Stimulated activated CD4-positive, alpha-beta T cell treated with anti-CD3 and anti-CD28 coated beads, Interleukin-15, amount 100 ng/mL, for 24 hours (primary cell): ENCODE measurements around the gene PGA4.
"Not testable (repeated sequence)": the region's sequence is repeated elsewhere in the genome, so short reads cannot be mapped to it uniquely, and the experiment has no call there.

Experiments used
- DNase-seq: peaks from one replicate; pipeline ENCODE4 v3.0.0-alpha.2; 2020

The PGA4 gene

DNA sequence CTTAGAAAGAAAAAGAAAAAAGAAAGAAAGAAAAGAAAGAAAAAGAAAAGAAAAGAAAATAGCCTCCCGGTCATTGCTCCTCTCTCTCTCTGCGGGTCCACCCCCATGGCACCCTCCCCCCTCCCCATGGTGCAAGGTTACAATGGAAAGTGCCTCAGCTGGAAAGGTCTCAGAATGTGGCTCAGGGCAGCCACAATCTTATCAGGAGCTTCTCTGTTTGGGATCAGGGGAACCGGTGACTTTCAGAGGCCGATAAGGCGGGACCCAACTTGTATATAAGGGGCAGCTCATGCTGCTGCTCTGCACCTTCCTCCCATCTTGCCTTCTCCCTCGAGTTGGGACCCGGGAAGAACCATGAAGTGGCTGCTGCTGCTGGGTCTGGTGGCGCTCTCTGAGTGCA, at the start of gene PGA4:
TSS of gene PGA4 (plus strand) at position 301 of the 400 bp plus-strand sequence. CDS start at position 355, 54 bp downstream.
- not testable (repeated sequence) for DNase-seq

DNA sequence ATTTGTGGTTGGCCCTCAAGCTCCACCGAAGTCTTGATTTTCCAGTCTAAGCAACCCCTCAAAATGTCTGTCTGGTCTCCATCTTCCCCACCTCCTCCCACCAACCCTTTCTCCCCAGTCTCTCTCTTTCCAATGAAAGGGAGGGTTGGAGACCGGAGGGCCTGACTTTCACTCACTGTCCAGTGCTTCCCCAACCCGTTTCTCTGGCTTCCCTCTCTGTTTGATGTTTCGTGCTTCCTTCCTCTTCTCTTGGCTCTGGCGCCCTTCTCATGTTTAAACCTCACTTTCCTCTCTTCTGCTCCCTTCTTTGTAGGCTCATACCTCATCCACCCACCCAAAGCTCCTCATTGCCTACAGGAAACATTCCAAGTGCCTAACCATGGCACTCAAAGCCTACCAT, 49.8 kb upstream of the PGA4 start:
- no peak for DNase-seq

DNA sequence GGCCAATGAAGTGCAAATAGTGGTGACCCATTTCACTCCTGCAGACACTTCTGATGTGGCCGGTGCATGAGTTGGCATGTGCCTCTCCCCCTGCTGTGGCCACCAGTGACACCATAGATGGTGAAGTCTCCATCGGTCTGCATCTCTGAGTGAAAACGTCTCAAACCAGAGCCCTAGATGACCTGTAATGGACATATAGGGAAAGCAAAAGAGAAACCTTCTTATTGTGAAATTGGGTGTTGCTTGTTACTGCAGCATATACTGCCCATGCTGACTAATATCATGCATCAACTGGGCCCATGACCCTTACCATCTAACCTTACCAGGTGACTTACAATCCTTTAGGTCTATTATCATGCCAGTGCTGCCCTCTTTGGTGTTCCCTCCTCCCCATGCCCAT, 49.3 kb upstream of the PGA4 start:
- no peak for DNase-seq

DNA sequence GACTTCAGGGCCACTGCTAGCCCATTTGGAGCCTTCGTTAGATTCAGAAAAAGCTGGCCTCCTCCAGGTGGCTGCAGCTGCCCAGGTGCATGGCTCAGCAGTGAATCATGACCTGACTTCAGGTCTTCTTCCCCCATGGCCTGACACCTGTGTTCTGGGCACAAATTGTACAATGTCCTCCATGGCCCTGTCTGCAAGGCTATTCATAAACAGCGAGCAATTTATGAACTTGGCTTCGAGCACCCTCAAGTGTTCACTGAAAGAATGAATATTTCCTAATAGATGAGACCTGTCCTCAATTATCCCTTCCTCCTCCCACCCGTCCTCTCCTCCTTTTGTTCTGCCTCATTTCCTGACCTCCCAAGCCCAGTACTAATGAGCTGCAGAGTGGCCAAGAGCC, 48.7 kb upstream of the PGA4 start:
- DNase-seq = no peak

DNA sequence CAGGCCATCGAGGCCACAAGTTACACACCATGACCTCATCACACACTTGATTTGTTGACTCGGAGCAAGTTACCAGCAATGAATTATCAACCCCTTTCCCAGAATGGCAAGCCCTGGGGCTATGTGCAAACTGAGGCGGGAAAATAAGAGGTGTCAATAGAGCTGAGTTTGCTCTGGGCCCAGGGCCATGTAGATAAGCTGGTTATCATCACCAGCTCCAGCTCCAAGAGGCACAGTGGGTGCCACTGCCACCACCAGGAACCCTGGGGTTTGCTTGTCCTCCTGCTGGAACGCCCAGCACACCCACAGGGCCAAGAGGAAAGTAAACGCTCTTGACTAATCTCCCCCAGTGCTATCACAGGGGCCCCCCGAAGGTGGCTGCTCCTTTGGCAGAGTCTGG, 47.9 kb upstream of the PGA4 start:
- no peak for DNase-seq

DNA sequence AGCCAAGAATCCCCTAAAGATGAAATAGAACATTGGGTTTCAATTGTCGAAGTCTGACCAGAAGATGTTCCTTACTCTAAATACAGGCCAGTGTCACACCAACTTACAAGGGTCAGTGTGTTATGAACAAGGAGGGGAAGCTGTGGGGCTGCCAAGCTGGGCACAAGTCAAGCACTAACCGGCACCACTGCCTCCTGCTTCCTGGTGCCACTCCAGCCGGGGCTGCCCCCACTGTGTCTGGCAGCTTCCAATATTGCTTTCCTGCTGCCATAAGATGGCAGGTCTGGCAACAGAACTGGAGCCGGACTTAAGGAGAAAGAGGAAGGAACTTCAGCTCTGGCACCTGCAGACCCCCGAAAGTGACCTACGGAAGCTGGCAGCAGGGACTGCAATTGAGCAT, 47.2 kb upstream of the PGA4 start:
- DNase-seq = no peak

DNA sequence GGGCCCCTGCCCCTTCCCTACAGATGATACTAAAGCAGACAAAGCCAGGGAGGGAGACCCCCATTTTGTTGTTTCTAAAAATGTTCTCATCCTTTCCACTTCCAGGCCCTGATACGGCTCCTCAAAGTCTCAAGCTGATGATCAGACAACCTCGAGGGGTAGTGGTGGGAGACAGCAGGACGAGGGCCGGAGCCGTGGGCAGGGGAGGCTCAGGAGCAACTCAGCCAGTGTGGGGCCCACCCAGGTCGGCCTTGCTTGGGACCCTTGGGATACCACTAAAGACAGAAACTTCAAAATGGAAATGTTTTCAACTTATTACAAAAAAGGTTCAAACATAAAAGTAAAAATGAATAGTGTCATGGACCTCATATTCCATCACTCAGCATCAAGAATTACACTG, 45.7 kb upstream of the PGA4 start:
- no peak for DNase-seq

DNA sequence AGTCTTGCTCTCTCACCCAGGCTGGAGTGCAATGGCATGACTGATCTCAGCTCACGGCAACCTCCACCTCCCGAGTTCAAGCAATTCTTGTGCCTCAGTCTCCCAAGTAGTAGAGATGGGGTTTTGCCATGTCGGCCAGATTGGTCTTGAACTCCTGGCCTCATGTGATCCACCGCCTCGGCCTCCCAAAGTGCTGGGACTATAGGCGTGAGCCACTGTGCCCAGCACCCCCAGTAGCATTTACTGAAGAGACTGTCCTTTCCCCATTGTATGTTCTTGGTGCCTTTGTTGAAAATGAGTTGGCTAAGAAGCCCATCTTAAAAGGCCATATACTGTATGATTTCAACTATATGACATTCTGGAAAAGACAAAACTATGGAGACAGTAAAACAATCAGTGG, 41.9 kb upstream of the PGA4 start:
- not testable (repeated sequence) for DNase-seq

DNA sequence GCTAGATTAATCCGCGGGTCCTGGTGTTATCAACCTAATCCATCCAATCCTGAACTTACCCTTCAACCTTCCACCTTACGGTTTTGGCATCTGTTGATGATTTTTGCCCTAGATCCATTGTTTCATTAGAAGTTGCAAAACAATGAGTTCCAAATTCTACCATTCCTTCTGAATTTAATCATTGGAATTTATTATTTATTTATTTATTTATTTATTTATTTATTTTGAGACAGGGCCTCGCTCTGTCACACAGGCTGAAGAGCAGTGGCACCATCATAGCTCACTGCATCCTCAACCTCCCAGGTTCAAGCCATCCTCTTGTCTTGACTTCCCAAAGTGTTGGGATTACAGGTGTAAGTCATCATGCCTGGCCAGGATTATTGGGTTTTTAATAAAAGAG, 40.7 kb upstream of the PGA4 start:
- DNase-seq = no peak

DNA sequence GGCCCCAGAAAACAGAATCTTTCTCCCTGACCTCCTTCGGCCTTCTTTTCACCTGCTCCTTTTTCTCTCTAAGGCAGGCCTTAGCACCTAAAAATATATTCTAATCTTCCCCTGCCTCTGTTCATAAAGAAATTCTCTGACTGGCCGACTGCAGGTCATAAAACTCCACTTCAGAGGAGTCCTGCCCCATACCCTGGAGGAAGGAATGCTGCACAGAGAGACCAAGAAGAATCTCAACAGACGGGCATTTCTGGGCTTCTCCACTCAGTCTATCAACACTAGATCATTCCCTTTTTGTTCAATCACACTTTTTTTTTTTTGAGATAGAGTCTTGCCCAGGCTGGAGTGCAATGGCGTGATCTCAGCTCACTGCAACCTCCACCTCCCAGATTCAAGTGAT, 38.5 kb upstream of the PGA4 start:
- DNase-seq = no peak

DNA sequence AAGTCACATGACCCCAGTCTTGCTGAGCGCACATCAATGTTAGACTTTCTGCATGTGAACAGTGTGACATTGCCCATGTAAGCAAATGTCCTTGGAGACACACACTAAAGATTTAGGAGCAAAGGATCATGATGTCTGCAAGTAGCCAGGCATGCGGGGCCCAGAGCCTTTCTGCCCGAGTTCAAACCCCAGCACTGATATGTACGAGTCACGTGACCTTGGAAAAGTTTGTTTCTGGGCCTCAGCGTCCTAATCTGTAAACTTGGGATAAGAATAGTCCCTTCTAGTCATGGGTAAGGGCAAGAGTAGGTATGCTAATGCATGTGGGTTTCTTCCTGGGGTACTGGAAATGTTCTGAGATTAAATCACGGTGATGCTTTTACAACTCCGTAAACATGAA, 35.6 kb upstream of the PGA4 start:
- DNase-seq = no peak

DNA sequence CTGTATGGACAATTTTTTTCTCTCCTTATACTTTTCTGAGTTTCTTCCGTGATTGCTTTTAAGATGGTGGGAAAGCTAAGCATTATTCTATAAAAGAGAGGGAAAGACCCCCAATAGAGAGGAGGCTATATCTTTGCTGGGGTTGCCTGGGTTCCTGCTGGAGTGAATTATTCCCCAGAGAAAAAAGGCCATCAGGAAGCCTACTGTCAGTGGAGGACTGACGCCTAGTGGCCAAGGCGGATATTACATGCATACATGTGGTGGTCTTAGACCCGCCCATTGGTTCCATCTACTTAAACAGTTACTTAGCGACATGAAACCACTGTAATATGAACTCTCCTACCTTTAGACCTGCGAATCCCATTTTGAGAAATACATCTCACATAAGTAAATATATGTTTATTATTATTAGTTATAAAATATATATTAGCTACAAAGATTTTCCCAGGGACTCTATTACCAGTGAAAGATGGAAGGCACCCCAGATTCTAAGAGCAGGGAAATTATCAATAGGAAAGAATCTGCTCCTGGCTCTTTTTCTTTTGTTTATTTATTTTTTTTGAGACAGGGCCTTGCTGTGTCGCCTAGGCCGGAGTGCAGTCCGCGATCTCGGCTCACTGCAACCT, 34.5 kb upstream of the PGA4 start:
- peak; percentile 87 for DNase-seq

DNA sequence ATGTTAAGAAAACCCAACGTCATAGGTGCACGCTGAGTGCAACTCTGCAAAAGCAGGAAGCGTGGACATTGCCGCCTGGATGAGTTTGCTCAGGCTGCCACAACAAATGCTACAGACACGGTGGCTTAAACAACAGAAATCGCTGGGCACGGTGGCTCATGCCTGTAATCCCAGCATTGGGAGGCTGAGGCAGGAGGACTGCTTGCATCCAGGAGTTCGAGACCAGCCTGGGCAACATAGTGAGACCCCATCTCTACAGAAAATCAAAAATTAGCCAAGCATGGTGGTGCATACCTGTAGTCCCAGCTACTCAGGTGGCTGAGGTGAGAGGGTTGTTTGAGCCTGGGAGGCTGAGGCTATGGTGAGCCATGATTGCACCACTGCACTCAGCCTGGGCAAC, 32.2 kb upstream of the PGA4 start:
- no peak for DNase-seq

DNA sequence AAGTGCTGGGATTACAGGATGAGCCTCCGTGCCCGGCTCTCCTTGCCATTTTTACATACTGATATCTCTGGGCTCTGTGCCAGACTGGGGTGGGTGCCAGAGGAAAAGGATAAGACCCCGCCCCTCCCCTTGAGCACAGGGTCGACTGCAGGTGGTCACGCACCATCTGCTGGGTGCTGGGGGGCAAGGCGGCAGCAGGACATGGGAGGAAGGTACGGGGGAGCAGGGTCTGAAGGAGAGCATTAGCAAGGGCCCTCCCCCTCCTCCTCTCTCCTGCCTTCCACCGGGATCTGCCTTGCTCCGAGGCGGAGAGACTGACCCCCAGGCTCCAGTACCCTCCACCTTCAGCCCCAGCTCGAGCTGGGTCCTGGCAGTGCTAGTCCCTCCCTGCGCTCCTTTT, 28.6 kb upstream of the PGA4 start:
- DNase-seq = no peak

DNA sequence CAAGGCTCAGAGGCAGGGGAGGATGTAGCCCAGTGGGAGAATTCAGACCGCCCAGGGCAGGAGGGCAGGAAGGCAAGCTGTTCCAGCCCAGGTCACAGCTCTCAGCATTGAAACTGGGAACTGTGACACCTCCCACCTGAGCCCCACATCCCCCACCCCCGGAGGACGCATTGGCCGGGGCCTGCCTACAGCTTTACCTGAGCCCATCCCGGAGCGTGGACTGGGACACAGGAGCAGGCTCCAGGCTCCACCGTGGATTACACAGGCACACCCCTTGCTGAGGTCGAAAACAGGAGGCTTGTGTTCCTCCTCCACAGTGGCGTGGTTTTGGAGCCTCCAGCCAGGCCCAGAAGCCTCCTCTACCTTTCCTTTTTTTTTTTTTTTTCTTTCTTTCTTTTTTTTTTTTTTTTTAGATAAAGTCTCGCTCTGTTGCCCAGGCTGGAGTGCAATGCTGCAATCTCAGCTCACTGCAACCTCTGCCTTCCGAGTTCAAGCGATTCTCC, 27.9 kb upstream of the PGA4 start:
- no peak for DNase-seq

DNA sequence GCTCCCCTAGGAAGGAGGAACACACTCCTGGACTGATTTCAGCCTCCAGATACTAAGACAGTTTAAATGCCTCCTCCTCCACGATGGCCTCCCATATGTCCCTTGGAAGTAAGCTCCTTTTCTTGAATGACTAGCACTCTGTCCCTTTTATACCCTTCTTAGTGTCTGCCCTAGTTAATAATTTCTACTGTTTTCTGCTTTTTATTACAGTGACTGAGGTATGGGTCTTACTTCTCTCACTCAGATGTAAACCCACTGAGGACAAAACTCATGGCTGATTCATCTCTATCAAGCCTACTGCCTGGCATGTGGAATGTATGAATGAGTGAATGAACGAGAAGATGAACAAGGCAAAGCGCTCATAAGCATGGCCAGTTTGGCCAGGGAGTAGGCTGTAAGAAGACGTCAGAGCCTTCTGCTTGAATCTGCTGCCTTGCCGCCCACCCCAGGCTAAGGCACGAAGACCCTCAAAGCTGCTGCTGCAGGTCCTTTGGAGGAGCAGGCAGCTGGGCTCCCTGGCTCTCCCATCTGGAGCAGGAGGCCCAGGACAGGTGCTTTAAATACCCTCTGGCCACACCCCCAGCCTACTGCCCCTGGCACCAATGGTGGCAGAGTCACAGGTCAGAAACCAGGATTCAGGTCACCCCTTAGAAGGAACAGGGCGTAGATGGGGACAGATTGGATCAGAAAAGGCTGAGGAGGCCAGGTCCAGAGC, 27.0 kb upstream of the PGA4 start:
- DNase-seq = no peak

DNA sequence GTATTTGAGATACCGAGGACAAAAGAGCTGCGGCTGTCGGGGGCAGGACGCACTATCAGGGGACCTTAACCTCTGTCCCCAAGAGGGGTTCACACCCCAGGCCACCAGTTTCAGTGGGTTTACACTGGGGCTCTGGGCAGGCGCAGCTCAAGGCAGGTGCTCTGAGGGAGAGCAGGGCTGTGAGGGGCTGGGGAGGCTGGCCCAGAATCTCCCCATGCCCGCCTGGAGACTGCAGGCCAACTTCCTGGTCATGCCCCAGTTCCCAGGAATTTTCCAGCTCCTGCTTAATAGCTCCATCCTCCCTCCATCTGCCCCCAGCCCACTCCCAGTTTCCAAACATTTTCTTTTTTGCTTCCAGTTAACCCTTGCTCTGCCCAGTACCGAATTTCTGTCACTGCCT, 26.4 kb upstream of the PGA4 start:
- DNase-seq = no peak

DNA sequence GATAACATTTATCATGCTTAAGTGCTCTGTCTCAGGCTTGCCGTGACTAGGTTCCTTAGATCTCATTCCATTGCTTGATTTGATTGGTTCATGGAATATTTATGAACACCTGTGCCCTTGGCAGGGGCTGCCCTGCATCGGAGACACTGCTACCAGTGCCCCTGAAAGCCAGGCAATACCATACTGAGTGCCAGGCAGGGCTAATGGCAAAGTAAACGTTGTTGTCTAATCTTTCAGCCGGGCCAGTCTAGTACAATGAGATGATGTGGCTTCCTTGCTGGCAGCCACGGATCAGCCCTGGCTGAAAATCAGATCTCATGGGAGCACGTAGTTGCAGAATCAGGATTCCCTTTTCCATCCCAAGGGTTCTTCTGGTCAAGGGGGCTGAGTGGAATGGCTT, 23.8 kb upstream of the PGA4 start:
- no peak for DNase-seq

DNA sequence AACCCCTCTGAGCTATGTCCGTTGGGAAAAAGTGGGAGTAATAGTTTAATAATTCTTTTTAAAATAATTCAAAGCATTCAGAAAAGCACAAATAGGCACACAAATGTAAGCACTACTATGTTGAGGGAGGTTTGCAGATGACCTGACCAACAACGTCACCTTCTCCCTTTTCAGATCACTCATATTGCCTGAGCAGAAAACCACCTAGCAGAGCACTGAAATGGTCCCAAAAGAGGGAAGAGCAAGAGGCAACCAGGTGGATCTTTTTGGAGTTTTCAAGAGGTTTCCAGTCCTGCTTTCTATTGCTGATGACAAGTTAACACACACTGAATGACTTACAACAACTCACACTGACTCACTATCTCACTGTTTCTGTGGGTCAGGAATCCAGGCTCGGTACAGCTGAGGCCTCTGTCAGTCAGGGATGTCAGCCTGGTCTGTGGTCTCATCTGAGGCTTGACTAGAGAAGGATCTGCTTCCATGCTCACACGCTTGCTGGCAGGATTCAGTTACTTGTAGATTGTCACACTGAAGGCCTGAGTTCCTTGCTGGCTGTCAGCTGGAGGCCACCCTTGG, 23.1 kb upstream of the PGA4 start:
- DNase-seq = no peak

DNA sequence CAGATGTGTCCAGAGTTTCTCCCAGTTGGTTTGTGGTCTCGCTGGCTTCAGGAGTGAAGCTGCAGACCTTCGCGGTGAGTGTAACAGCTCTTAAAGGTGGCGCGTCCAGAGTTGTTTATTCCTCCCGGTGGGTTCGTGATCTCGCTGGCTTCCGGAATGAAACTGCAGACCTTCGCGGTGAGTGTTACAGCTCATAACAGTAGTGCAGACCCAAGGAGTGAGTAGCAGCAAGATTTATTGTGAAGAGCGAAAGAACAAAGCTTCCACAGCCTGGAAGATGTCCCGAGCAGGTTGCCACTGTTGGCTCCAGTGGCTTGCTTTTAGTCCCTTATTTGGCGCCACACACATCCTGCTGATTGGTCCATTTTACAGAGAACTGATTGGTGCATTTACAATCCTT, 20.7 kb upstream of the PGA4 start:
- no peak for DNase-seq

DNA sequence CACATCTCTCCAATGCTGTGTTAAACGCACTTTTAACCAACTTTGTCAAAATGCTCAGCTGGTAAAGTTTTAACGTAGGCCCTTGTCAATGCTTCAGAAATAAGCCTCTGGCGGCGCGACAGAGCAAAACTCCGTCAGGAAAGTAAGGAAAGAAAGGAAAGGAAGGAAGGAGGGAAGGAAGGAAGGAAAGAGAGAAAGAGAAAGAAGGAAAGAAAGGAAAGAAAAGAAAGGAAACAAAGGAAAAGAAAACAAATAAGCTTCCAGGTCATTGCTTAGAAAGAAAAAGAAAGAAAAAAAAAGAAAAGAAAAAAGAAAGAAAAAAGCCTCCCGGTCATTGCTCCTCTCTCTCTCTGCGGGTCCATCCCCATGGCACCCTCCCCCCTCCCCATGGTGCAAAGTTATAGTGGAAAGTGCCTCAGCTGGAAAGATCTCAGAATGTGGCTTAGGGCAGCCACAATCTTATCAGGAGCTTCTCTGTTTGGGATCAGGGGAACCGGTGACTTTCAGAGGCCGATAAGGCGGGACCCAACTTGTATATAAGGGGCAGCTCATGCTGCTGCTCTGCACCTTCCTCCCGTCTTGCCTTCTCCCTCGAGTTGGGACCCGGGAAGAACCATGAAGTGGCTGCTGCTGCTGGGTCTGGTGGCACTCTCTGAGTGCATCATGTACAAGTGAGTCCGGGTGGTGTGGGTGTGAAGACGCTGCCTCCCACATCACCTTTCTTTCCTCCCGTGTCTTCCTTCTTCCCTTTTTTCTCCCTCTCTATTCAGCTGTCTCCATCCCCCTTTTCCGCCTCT, 19.0 kb upstream of the PGA4 start, which contains the start of gene PGA3:
TSS of gene PGA3 (plus strand) at position 566 of the 797 bp plus-strand sequence. CDS start at position 616, 50 bp downstream.
- not testable (repeated sequence) for DNase-seq

DNA sequence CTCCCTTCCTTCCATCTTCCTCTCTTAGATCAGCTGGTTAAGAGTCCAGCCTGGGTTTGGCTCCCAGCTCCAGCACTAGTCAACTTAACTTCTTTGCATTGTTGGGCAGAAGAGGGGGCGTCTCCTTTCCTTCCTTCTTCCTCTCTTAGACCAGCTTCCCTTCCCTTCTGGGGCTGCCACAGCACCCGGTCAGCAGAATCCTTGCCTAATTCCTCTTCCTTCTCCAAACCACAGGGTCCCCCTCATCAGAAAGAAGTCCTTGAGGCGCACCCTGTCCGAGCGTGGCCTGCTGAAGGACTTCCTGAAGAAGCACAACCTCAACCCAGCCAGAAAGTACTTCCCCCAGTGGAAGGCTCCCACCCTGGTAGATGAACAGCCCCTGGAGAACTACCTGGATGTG, 18.3 kb upstream of the PGA4 start:
- DNase-seq = not testable (repeated sequence)

DNA sequence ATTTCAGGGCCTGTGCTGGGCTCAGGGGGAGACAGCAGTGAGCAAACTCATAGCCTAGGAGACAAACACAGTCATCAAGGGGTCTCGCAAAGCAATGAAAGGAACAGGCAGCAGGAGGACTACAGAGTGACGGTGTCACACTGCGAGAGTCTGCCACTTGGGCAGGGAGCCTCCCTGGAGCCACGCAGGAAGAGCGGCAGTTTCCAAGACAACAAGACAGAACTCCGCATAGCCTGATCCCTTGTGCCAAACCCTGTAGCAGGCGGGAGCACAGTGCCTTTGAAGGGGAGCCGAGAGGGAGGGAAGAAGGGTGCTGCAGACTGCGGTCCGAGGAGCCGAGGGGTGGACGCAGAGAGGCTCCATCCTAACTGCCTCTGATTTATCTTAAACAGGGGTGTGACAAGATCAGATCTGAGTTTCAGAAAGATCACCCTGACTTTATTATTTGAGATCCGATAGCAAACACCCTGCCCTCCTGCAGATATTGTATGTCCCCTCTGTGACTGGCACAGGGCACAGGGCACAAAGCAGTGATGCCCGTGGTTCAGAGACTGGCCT, 17.6 kb upstream of the PGA4 start:
- not testable (repeated sequence) for DNase-seq
